GM18951 (cell line): ENCODE measurements around the gene BTBD9.

Experiments
- POLR2A ChIP-seq: IDR thresholded peaks from 4 replicates; pipeline ENCODE4 v1.6.1; 2011; ENCODE audit warnings: mild to moderate bottlenecking; ENCODE audit not compliant: insufficient read length, insufficient read depth; ENCODE audit errors: extremely low read depth
- in situ Hi-C: fragments of 300-500 bp; cut with MboI; formaldehyde crosslinking; loops from one replicate; pipeline ENCODE4 v1.12.0; 2022; ENCODE audit warnings: low sequenced_read_pairs, mixed read lengths, inconsistent platforms; ENCODE audit not compliant: unreplicated experiment

The BTBD9 gene

DNA sequence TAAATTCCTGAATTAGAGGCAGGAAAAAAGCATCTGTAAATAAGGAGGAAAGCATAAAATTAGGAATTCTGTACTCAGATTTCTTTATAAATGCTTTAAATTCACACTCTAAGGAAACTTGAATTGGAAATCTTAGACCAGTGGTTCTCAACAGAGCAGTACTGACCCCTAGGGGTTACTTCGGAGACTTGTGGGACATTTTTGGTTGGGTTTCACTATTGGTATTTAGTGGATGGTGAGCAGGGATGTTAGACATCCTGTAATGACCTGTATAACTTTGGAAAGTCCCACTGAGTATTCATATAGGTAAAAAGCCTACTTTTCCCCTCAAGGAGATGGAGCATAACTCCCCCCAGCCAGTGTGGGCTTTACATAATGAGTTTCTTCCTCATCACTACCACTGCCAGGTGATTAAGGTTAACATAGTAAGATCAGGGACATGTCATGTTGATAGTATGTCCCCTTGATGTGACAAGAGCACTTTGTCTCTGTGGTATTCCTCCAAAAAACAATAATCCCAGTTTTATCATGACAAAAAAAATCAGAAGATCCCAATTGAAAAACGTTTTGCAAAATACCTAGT, 32.2 kb upstream of the BTBD9 start:
- TF ChIP-seq POLR2A, result no peak
- in situ Hi-C loops, result no loop called here

GRCh38 chr6:38658418-38659167, 18.9 kb upstream of the BTBD9 start:
- no peak for TF ChIP-seq POLR2A
- in situ Hi-C loops, result no loop called here

- in situ Hi-C loops, result no loop called here
Observed at GRCh38 chr6:38656896-38657295, 17.2 kb upstream of the BTBD9 start.

GRCh38 chr6:38654263-38654662, 14.5 kb upstream of the BTBD9 start:
- in situ Hi-C loops, result no loop called here

More at GRCh38 chr6:38656896-38657295, 17.2 kb upstream of the BTBD9 start:
- no peak for TF ChIP-seq POLR2A

GRCh38 chr6:38651121-38651784, 11.5 kb upstream of the BTBD9 start:
- in situ Hi-C loops, result no loop called here
- no peak for TF ChIP-seq POLR2A

More at GRCh38 chr6:38654263-38654662, 14.5 kb upstream of the BTBD9 start:
- TF ChIP-seq POLR2A, result no peak

DNA sequence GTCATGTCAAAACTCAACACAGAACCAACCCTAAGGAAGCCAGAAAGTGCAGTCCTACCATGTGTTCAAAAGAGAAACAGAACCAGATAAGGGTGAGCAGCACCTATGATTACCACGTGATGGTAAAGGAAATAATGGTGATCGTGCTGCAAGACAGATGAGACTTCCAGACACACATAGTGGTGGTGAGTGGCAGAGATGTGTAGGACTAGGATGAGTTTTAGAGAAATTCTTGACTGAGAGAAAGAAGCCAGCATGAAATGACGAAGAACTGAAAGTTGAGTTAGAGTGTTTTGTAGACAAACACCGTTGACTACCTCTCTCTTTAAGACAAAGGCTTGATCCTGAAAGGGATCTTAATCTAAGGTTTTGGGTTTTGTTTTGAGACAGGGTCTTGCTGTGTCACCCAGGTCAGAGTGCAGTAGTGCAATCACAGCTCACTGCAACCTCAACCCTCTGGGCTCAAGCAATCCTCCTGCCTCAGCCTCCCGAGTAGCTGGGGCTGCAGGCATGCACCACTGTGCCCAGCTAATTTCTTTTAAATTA, 10.6 kb upstream of the BTBD9 start:
- in situ Hi-C loops, result no loop called here
- no peak for TF ChIP-seq POLR2A

- TF ChIP-seq POLR2A, result no peak
- in situ Hi-C loops, result no loop called here
Observed at GRCh38 chr6:38649744-38650143, 10.0 kb upstream of the BTBD9 start.

DNA sequence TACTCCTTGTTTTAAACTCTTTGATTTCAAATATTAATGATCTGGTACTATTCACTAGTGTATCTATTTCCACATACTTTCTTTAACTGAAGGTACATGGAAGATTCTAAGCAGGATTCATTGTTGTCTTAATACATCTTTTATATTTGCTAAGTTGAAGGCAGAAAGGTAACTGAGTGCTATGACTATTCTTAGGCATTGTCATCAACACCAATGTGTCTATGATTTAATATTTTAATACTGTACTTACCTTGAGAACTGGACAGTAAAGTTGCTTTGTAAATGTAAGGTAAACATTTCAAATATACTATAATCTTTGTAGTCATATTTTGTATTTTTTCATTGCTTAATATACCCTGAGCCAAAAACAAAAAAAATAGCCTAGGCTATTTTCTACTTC, 8.9 kb upstream of the BTBD9 start:
- no peak for TF ChIP-seq POLR2A
- in situ Hi-C loops, result no loop called here

DNA sequence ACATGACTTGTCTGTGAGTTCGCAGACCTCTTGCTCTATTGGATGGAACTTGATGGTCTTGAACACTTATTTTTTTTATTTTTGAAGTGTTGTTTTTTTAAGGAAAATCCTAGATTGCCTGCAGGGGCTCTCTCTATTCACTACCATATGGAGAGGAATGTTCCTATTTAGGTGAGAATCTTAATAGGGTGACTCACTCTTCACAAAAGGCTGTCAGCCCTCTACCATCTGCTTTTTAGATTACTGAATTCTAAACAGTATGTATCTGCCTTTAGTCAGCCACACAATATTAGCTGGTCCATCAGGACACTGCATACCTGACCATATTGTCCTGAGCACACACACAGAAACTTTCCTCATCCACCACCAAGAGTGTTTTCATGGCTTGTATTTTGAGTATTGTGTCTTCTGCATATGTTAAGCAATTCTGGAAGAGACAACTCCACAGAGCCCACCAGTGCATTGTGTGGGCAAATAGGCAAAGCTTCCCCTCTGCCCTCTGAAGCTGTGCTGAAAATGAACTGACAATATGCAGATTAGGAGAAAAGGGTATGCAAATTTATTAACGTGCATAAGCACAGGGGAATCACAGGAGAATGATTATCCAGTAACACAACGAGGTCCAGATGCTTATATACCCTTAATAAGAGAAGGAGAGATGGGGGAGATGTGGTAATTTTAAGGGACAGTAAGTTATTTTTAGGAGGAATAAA, 6.6 kb upstream of the BTBD9 start:
- no peak for TF ChIP-seq POLR2A
- in situ Hi-C loops, result no loop called here

- TF ChIP-seq POLR2A, result no peak
- in situ Hi-C loops, result no loop called here
Observed at GRCh38 chr6:38644951-38645350, 5.2 kb upstream of the BTBD9 start.

DNA sequence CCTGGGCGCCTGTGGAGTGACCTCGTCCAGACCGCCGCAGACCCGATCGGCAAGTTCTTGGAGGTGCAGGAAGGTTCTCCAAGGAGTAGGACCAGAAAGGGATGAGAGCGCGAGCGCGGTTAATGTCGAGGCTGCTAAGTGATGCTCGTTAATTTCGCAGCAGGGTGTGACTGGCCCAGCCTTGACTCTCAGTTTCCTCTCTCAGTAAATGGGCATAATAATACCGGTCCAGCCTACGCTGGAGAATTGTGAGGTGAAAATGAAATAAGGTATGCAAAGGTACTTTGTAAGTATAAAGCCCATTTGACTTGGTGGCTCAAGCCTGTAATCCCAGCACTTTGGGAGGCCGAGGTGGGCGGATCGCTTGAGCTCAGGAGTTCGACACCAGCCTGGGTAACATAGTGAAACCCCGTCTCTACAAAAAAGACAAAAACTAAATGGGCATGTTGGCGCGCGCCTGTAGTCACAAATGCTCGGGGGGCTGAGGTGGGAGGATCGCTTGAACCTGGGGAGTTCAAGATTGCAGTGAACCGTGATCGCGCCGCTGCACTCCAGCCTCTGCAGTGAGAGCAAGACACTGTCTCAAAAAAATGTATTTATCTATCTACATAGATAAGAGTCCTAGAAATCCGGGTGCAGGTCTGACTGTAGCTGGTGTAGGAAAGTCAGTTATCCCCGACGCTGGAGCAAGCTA, 634 bp upstream of the BTBD9 start:
- TF ChIP-seq POLR2A, result no peak

GRCh38 chr6:38638941-38639497, 710 bp downstream of the BTBD9 start:
- TF ChIP-seq POLR2A, result no peak
- in situ Hi-C loops, result no loop called here

More for the DNA sequence above, 634 bp upstream of the BTBD9 start:
- in situ Hi-C loops, result no loop called here

DNA sequence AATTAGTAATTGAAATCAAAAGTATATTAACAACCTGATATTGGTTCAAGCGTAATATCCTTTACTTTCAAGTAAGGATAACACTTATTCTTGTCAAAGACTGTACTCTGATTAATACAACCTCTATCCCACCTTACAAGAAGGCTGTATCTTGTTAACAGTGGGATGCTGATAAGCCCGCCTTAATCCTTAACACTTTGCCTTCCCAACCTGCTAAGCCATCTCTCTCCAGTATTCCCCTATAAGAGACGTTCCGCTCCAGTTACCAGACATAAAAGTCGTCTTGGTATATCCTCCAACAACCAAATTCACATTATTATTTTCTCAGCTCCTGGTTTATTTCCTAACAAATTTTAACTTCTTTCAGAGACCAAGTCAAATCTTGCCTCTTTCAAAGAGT, 2.0 kb downstream of the BTBD9 start:
- TF ChIP-seq POLR2A, result no peak

GRCh38 chr6:38636027-38636426, 3.7 kb downstream of the BTBD9 start:
- in situ Hi-C loops, result no loop called here
- no peak for TF ChIP-seq POLR2A

More for the DNA sequence above, 2.0 kb downstream of the BTBD9 start:
- in situ Hi-C loops, result no loop called here
